Large intestine (tissue), 3 donors: Measurements from ENCODE around the gene NPR2. TPM values are rescaled to one million over a fixed set of nuclear protein-coding genes. Genes with fewer than 3 reads are reported as not detected.
A peak's percentile ranks its signal among the peaks of the same experiment; 100 is the strongest.

Experiments
- DNase-seq, 2 donors: peaks; one replicate each; pipeline versions ENCODE4 v3.0.0 to v3.0.0-alpha.2; 2013
- H3K27ac ChIP-seq: one replicate; pipeline ENCODE4 v1.5.1; 2013; ENCODE audit warnings: low read length
- H3K27me3 ChIP-seq: 2 replicates; pipeline ENCODE4 v1.6.1; 2013; ENCODE audit warnings: low read length; ENCODE audit not compliant: control insufficient read depth, insufficient read depth
- H3K36me3 ChIP-seq: 2 replicates; pipeline ENCODE4 v1.6.1; 2013; ENCODE audit warnings: low read length; ENCODE audit not compliant: control insufficient read depth, insufficient read depth
- H3K4me1 ChIP-seq: one replicate; pipeline ENCODE4 v1.6.1; 2013; ENCODE audit warnings: low read length; ENCODE audit not compliant: control insufficient read depth, insufficient read depth
- H3K4me3 ChIP-seq: one replicate; pipeline ENCODE4 v1.5.1; 2013; ENCODE audit warnings: low read length
- H3K9me3 ChIP-seq: one replicate; pipeline ENCODE4 v1.6.1; 2013; ENCODE audit warnings: mild to moderate bottlenecking, low read depth, low read length, moderate library complexity; ENCODE audit not compliant: control insufficient read depth
- WGBS: methylation state at CpG from one replicate; pipeline ENCODE4 v1.1.5; 2013; ENCODE audit warnings: low lambda C conversion rate; ENCODE audit not compliant: insufficient coverage; 5-methylcytosine and 5-hydroxymethylcytosine counted together
- polyA plus RNA-seq: library from polyadenylated mRNA; unstranded; fragments of 120-200 nt; gene quantifications from one replicate; pipeline ENCODE4 v1.2.1, GENCODE V29; 2013

The NPR2 gene
- polyA plus RNA-seq, 1 donor: 15.3 TPM

DNA sequence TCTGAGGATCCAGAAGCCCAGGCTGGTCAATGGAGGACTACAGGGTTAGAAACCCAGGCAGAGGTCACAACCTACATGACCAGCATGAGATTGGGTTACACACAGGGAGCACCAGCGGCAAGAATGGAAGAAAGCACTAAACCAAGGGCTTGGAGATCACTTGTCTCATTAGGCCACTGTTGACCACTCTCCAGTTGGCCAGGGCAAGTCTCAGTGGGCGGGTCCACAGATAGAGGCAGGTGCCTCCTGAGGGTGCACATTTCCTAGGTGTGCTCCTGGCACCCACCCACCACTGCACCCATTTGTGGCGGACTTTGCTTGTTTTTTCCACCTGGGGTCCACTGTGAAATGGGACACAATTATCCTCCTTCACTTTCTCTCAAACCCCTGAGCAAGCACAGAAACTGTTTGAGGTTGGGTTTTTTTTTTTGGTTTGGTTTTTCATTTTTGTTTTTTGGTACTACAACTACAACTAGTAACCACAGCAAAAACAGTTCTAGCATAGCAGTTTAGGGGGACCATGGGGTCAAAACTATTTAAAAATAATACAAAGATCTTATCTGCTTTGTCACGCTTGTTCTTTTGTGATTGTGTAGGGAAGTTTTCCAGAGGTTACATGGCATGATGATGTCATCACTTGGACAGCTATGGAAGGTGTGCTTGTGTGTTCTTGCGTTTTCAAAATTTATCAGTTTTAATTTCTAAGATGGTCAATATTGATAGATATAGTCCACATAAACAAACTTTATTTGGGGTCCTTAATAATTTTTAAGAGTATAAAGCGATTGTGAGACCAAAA is 6.1 kb downstream of the NPR2 start:
- no peaks in the 10 kb centered on the region for H3K9me3 ChIP-seq
- no peak for DNase-seq
- H3K4me1 ChIP-seq: no peaks in the 10 kb centered on the region
- 88% methylated on average over 2 of the region's 6 CpGs for WGBS
- H3K4me3 ChIP-seq: no peak overlapping the region
- no peaks in the 10 kb centered on the region for H3K27me3 ChIP-seq
- peaks cover 32% of the 10 kb centered on the region for H3K36me3 ChIP-seq
- no peak overlapping the region for H3K27ac ChIP-seq

DNA sequence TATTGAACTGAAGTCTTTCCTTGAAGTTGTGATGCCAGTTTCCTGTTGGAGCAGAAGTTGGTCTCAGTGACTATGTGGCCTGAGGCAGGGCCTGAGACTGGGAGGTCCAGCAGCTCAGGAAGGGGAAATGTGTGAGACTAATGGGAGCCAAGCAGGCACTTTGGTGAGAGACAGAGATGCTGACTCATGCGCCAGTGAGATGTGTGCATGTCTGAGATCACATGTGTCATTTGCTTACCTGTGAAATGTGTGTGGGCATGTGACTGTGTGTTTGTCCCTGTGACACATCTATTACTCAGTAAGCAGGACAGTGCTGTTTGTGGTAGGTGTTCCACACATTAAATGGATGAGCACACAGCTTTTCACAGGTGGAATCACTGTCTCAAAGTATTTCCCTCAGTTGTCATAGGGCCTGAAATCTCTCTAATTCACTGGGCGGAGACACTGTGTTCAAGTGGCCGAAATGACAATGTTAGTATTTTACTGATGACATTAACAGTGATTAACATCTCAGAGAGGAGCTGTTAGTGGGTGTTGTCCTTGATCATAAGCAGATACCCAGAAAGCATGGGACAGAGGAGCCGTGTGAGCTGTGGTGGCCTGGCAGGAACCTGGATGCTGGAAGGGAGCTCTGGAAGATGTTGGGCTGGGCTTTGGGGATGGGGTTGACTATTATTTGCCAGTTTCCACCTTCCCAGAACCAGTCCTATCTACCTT is 7.4 kb downstream of the NPR2 start:
- no peaks in the 10 kb centered on the region for H3K9me3 ChIP-seq
- peaks cover 35% of the 10 kb centered on the region for H3K36me3 ChIP-seq
- no peaks in the 10 kb centered on the region for H3K4me1 ChIP-seq
- H3K27ac ChIP-seq: no peak overlapping the region
- no peaks in the 10 kb centered on the region for H3K27me3 ChIP-seq
- H3K4me3 ChIP-seq: no peak overlapping the region
- peak in 1 of 2 donors; percentile 9 for DNase-seq
- WGBS: no CpG with 5 or more reads among the region's 4 CpGs

DNA sequence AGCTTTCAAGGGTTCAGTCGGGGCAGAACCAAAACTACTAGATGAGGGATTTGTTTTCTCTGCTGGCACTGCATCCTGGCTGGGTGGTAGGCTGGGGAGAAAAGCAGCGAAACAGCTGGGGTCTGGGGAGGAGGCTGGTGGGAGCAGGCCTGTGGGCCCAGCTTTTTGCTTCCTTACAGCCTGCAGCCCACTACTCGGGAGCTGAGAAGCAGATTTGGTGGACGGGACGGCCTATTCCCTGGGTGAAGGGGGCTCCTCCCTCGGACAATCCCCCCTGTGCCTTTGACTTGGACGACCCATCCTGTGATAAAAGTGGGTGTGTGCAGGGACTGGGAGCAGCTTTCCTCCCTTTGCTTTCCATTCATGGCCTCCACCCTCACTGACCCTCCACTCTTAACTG is 9.1 kb downstream of the NPR2 start:
- no CpG with 5 or more reads among the region's 7 CpGs for WGBS
- Histone ChIP-seq H3K36me3 (peaks cover 44% of the 10 kb centered on the region), H3K4me3 (no peak overlapping the region)

GRCh38 chr9:35801328-35802128 is 10.1 kb downstream of the NPR2 start:
- WGBS: no CpG with 5 or more reads among the region's 13 CpGs
- Histone ChIP-seq H3K4me1 (no peaks in the 10 kb centered on the region), H3K36me3 (peaks cover 54% of the 10 kb centered on the region)

More for the DNA sequence above, 9.1 kb downstream of the NPR2 start:
- no peaks in the 10 kb centered on the region for H3K27me3 ChIP-seq
- no peaks in the 10 kb centered on the region for H3K9me3 ChIP-seq
- no peak overlapping the region for H3K27ac ChIP-seq
- no peaks in the 10 kb centered on the region for H3K4me1 ChIP-seq
- DNase-seq: no peak

GRCh38 chr9:35806101-35806500 is 14.7 kb downstream of the NPR2 start:
- Histone ChIP-seq H3K27me3 (no peaks in the 10 kb centered on the region), H3K27ac (no peak overlapping the region), H3K4me1 (no peaks in the 10 kb centered on the region), H3K9me3 (no peaks in the 10 kb centered on the region), H3K4me3 (no peak overlapping the region), H3K36me3 (peaks cover 58% of the 10 kb centered on the region)
- WGBS: no CpG with 5 or more reads among the region's 8 CpGs
- no peak for DNase-seq

More at GRCh38 chr9:35801328-35802128, 10.1 kb downstream of the NPR2 start:
- H3K27me3 ChIP-seq: no peaks in the 10 kb centered on the region
- H3K4me3 ChIP-seq: no peak overlapping the region
- H3K27ac ChIP-seq: no peak overlapping the region
- no peaks in the 10 kb centered on the region for H3K9me3 ChIP-seq
- DNase-seq: no peak

DNA sequence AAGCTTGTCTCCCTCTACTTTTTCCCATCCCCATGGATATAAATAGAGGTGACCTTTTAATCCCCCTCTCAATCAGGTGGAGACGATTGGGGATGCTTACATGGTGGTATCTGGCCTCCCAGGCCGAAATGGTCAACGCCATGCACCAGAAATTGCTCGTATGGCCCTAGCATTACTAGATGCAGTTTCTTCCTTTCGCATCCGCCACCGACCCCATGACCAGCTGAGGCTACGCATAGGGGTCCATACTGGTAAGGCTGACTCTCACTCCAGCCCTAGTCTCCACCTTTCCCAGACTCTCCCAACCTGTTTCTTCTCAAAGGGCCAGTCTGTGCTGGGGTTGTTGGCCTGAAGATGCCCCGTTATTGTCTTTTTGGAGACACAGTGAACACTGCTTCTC is 17.0 kb downstream of the NPR2 start:
- Histone ChIP-seq H3K9me3 (no peaks in the 10 kb centered on the region), H3K4me1 (peaks cover 11% of the 10 kb centered on the region), H3K27ac (no peak overlapping the region), H3K4me3 (no peak overlapping the region), H3K27me3 (no peaks in the 10 kb centered on the region), H3K36me3 (peaks cover 43% of the 10 kb centered on the region)
- DNase-seq: no peak
- 100% methylated on average over 1 of the region's 9 CpGs for WGBS

- Histone ChIP-seq H3K36me3 (peaks cover 38% of the 10 kb centered on the region), H3K27me3 (no peaks in the 10 kb centered on the region), H3K9me3 (no peaks in the 10 kb centered on the region), H3K27ac (no peak overlapping the region), H3K4me3 (no peak overlapping the region), H3K4me1 (peaks cover 19% of the 10 kb centered on the region)
- no peak for DNase-seq
- no CpG with 5 or more reads among the region's 7 CpGs for WGBS
These were observed 18.7 kb downstream of the NPR2 start for GRCh38 chr9:35810122-35810521.

DNA sequence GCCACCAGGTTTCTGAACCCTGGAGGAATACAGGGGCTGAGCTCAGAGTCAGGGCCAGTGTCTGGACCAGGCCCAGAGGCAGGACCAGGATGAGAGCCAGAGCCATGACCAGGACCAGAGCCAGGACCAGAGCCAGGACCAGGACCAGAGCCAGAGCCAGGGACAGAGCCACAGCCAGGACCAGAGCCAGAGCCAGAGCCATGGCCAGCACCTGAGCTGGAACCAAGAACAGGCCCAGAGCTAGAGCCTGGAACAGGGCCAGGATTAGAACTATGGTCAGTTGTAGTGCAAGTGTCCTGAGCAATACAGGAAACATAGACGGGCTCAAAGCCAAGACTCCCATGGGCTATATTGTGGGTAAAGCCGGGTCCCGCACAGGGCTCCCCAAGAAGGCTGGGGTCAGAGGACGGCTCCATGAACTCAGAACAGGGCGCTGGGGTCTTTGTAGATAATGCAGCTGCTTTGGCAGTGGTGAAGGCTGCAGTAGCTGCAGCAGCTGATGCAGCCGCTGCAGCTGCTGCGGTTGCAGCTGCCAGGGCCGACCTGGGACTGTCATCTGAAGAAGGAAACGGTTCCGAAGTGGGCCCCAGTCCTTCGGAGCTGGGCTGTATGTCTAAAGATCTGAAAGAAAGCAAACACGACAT is 20.1 kb downstream of the NPR2 start:
- Histone ChIP-seq H3K4me3 (peak overlapping the region; percentile 26), H3K4me1 (peaks cover 19% of the 10 kb centered on the region), H3K27me3 (no peaks in the 10 kb centered on the region), H3K27ac (no peak overlapping the region), H3K36me3 (peaks cover 24% of the 10 kb centered on the region), H3K9me3 (no peaks in the 10 kb centered on the region)
- DNase-seq: no peak
- no CpG with 5 or more reads among the region's 12 CpGs for WGBS

- Histone ChIP-seq H3K27ac (peak within 1 kb of the TSS; percentile 24), H3K4me1 (peaks cover 19% of the 10 kb centered on the region), H3K9me3 (no peaks in the 10 kb centered on the region), H3K4me3 (peak within 1 kb of the TSS; percentile 26), H3K36me3 (peaks cover 19% of the 10 kb centered on the region), H3K27me3 (no peaks in the 10 kb centered on the region)
- whole genome bisulfite sequencing: 25% methylated on average over 1 of the region's 28 CpGs
- peak; percentile 95 for DNase-seq
These were observed 20.7 kb downstream of the NPR2 start, which contains the start of gene SPAG8 for GRCh38 chr9:35812025-35812602. SPAG8 (minus strand) TSS chr9:35812262; CDS start chr9:35812147, 115 bp downstream.
